ENCODE measurements around the gene GDPD2. TPM values are rescaled to one million over a fixed set of nuclear protein-coding genes. Genes with fewer than 3 reads are reported as not detected.

GDPD2 gene
- total RNA-seq, 1 donor from 2014 or later = 0.21 TPM

DNA sequence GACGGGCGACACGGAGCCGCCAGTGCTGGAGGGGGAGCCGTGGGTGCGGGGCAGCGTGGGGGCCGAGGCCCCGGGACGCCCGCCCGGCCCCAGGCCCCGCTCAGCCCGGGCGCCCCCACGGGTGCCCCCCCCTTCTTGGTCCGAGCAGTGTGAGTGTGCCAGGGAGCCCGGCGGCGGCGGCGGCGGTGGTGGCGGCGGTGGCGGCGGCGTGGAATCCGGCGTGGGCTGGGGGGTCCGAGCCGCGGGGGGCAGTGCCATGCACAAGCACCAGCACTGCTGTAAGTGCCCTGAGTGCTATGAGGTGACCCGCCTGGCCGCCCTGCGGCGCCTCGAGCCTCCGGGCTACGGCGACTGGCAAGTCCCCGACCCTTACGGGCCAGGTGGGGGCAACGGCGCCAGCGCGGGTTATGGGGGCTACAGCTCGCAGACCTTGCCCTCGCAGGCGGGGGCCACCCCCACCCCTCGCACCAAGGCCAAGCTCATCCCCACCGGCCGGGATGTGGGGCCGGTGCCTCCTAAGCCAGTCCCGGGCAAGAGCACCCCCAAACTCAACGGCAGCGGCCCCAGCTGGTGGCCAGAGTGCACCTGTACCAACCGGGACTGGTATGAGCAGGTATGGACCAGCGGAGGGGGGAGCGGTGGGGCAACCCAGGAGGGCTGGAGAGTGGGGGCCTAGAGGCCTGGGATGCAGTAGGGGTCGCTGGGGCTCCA lies 22.0 kb downstream of the GDPD2 start:
- DNase-seq (ENCODE audit: low spot score) = no peak
- no peak overlapping the region for H3K4me3 Mint-ChIP-seq (ENCODE audit: low read depth)
- no peak overlapping the region for H3K27ac Mint-ChIP-seq
- H3K36me3 Mint-ChIP-seq (ENCODE audit: low read depth) = no peaks in the 10 kb centered on the region
- peaks cover 3% of the 10 kb centered on the region for H3K4me1 Mint-ChIP-seq (ENCODE audit: low read depth)
- intact Hi-C loops (cut with micrococcal nuclease) = no loop called here
- H3K9me3 Mint-ChIP-seq = no peaks in the 10 kb centered on the region
- H3K27me3 Mint-ChIP-seq (ENCODE audit: low read depth) = peaks cover 50% of the 10 kb centered on the region

DNA sequence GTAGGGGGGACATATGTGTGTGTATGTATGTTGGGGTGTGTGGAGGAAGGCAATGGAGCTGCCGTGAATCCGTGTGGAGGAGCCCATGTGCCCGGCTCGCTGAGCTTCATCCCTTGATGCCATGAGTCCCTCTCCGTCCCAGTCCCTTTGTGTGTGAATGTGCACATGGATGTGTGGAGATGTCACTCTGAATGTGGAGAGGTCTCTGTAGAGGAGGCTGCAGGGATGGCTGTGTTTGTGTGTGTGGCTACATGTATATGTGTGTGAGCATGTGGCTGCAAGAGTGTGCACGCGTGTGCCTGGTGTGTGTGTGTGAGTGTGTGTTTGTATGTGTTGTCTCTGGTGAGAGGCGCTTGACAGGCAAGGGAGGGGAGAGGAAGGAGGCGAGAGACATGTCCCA lies 22.8 kb downstream of the GDPD2 start:
- Mint-ChIP-seq H3K9me3 (no peaks in the 10 kb centered on the region), H3K27me3 (ENCODE audit: low read depth) (peaks cover 48% of the 10 kb centered on the region), H3K4me3 (ENCODE audit: low read depth) (peak overlapping the region; percentile 38), H3K36me3 (ENCODE audit: low read depth) (no peaks in the 10 kb centered on the region), H3K27ac (no peak overlapping the region), H3K4me1 (ENCODE audit: low read depth) (peaks cover 3% of the 10 kb centered on the region)
- intact Hi-C loops (cut with micrococcal nuclease) = no loop called here
- DNase-seq (ENCODE audit: low spot score) = no peak

GRCh38 chrX:70446380-70447350 lies 23.6 kb downstream of the GDPD2 start:
- Mint-ChIP-seq H3K4me3 (ENCODE audit: low read depth) (no peak overlapping the region), H3K9me3 (no peaks in the 10 kb centered on the region), H3K27ac (no peak overlapping the region), H3K36me3 (ENCODE audit: low read depth) (no peaks in the 10 kb centered on the region), H3K4me1 (ENCODE audit: low read depth) (peaks cover 3% of the 10 kb centered on the region), H3K27me3 (ENCODE audit: low read depth) (peaks cover 42% of the 10 kb centered on the region)
- DNase-seq (ENCODE audit: low spot score) = no peak
- intact Hi-C loops (cut with micrococcal nuclease) = no loop called here

- DNase-seq (ENCODE audit: low spot score) = no peak
- Mint-ChIP-seq H3K36me3 (ENCODE audit: low read depth) (peaks cover 4% of the 10 kb centered on the region), H3K4me3 (ENCODE audit: low read depth) (no peak overlapping the region), H3K27me3 (ENCODE audit: low read depth) (peaks cover 17% of the 10 kb centered on the region), H3K27ac (no peak overlapping the region), H3K4me1 (ENCODE audit: low read depth) (peaks cover 18% of the 10 kb centered on the region), H3K9me3 (no peaks in the 10 kb centered on the region)
- intact Hi-C loops (cut with micrococcal nuclease) = no loop called here
Measured at GRCh38 chrX:70449457-70449966, 26.4 kb downstream of the GDPD2 start.

- H3K4me3 Mint-ChIP-seq (ENCODE audit: low read depth) = peak overlapping the region; percentile 88
- peaks cover 2% of the 10 kb centered on the region for H3K27me3 Mint-ChIP-seq (ENCODE audit: low read depth)
- H3K4me1 Mint-ChIP-seq (ENCODE audit: low read depth) = peaks cover 29% of the 10 kb centered on the region
- H3K36me3 Mint-ChIP-seq (ENCODE audit: low read depth) = peaks cover 13% of the 10 kb centered on the region
- intact Hi-C loops (cut with micrococcal nuclease) = loop anchor here (2.0 to 10.0 kb wide), 2 partner anchors 103 to 303 kb away; no protein-coding TSS in a partner anchor
- H3K27ac Mint-ChIP-seq = peak overlapping the region; percentile 86
- no peaks in the 10 kb centered on the region for H3K9me3 Mint-ChIP-seq
- DNase-seq (ENCODE audit: low spot score) = peak; percentile 30
Measured at GRCh38 chrX:70452143-70452733, 29.1 kb downstream of the GDPD2 start.

DNA sequence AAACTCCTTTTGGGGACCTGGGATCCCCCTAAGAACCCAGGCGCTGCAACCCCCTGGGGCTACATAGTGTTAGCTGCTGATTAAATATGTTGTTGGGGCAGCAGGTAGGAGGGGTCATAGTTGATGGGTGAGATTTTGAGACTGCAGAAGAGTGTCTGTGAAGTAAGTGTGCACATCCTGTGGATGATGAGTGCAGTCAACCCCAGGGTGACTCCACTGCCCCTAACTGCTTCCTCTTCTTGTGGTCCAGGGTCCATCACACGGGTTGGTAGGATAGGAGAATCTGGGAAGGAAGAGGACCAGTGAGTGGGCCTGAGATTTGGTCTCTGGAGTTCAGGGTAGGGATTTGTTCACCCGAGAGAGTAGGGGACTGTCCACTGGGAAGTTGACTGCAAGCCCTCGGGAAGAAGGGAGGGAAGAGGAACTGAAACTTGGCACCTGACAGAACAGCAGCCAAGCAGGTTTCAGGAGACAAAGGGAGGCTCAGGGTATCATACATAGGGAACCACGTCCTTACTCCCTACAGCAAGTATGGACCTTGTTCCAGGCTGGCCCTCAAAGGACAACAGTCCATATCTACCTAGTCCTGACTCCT lies 30.0 kb downstream of the GDPD2 start:
- Mint-ChIP-seq H3K9me3 (no peaks in the 10 kb centered on the region), H3K36me3 (ENCODE audit: low read depth) (peaks cover 14% of the 10 kb centered on the region), H3K4me3 (ENCODE audit: low read depth) (peak overlapping the region; percentile 70), H3K27me3 (ENCODE audit: low read depth) (peaks cover 2% of the 10 kb centered on the region), H3K4me1 (ENCODE audit: low read depth) (peaks cover 29% of the 10 kb centered on the region), H3K27ac (peak overlapping the region; percentile 47)
- no peak for DNase-seq (ENCODE audit: low spot score)
- intact Hi-C loops (cut with micrococcal nuclease) = loop anchor here (2.0 to 10.0 kb wide), 2 partner anchors 102 to 302 kb away; no protein-coding TSS in a partner anchor

GRCh38 chrX:70454441-70455365 lies 31.6 kb downstream of the GDPD2 start:
- peaks cover 29% of the 10 kb centered on the region for H3K4me1 Mint-ChIP-seq (ENCODE audit: low read depth)
- peaks cover 14% of the 10 kb centered on the region for H3K36me3 Mint-ChIP-seq (ENCODE audit: low read depth)
- H3K27ac Mint-ChIP-seq = peak overlapping the region; percentile 93
- no peaks in the 10 kb centered on the region for H3K9me3 Mint-ChIP-seq
- peak overlapping the region; percentile 89 for H3K4me3 Mint-ChIP-seq (ENCODE audit: low read depth)
- intact Hi-C loops (cut with micrococcal nuclease) = loop anchor here (1.0 to 10.0 kb wide), 3 partner anchors 210 to 300 kb away; no protein-coding TSS in a partner anchor
- peak; percentile 61 for DNase-seq (ENCODE audit: low spot score)
- no peaks in the 10 kb centered on the region for H3K27me3 Mint-ChIP-seq (ENCODE audit: low read depth)

GRCh38 chrX:70455366-70456202 lies 32.5 kb downstream of the GDPD2 start:
- Mint-ChIP-seq H3K36me3 (ENCODE audit: low read depth) (peaks cover 18% of the 10 kb centered on the region), H3K27ac (peak overlapping the region; percentile 93), H3K27me3 (ENCODE audit: low read depth) (no peaks in the 10 kb centered on the region), H3K4me3 (ENCODE audit: low read depth) (peak overlapping the region; percentile 89), H3K9me3 (no peaks in the 10 kb centered on the region), H3K4me1 (ENCODE audit: low read depth) (peaks cover 29% of the 10 kb centered on the region)
- intact Hi-C loops (cut with micrococcal nuclease) = loop anchor here (1.0 to 10.0 kb wide), 4 partner anchors 53 to 299 kb away; no protein-coding TSS in a partner anchor
- DNase-seq (ENCODE audit: low spot score) = no peak

- DNase-seq (ENCODE audit: low spot score) = no peak
- H3K4me1 Mint-ChIP-seq (ENCODE audit: low read depth) = peaks cover 30% of the 10 kb centered on the region
- peaks cover 25% of the 10 kb centered on the region for H3K36me3 Mint-ChIP-seq (ENCODE audit: low read depth)
- H3K27ac Mint-ChIP-seq = peak overlapping the region; percentile 93
- no peaks in the 10 kb centered on the region for H3K9me3 Mint-ChIP-seq
- intact Hi-C loops (cut with micrococcal nuclease) = loop anchor here (2.0 to 10.0 kb wide), 3 partner anchors 53 to 299 kb away; no protein-coding TSS in a partner anchor
- no peaks in the 10 kb centered on the region for H3K27me3 Mint-ChIP-seq (ENCODE audit: low read depth)
- H3K4me3 Mint-ChIP-seq (ENCODE audit: low read depth) = peak overlapping the region; percentile 89
Measured at GRCh38 chrX:70456256-70456655, 33.1 kb downstream of the GDPD2 start.

DNA sequence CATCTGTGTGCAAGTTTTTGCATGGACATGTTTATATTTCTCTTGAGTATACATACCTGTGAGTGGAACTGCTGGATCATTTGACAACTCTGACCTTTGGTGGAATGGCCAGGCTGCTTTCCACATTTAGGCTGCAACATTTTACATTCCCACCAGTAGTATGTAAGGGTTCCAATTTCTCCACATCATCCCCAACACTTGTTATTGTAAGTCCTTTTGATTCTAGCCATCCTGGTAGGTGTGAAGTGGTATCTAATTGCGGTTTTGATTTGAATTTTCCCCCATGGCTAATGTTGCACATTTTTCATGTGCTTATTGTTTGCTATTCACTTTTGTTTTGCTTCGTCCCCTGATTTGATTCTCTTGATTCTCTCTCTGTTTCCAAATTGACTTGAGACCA lies 37.9 kb downstream of the GDPD2 start:
- Mint-ChIP-seq H3K4me3 (ENCODE audit: low read depth) (no peak overlapping the region), H3K27ac (peak overlapping the region; percentile 52), H3K4me1 (ENCODE audit: low read depth) (peaks cover 11% of the 10 kb centered on the region), H3K27me3 (ENCODE audit: low read depth) (no peaks in the 10 kb centered on the region), H3K36me3 (ENCODE audit: low read depth) (peaks cover 25% of the 10 kb centered on the region), H3K9me3 (no peaks in the 10 kb centered on the region)
- DNase-seq (ENCODE audit: low spot score) = no peak
- intact Hi-C loops (cut with micrococcal nuclease) = no loop called here

DNA sequence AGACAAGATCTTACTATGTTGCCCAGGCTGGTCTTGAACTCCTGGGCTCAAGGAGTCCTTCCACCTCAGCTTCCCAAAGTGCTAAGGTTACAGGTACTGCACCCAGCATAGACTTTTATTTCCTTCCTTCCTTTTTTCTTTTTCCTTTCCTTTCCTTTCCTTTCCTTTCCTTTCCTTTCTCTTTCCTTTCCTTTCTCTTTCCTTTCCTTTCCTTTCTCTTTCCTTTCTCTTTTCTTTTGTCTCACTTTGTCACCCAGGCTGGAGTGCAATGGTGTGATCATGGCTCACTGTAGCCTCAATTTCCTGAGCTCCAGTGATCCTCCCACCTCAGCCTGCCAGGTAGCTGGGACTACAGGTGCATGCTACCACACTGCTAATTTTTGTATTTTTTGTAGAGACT lies 40.9 kb downstream of the GDPD2 start:
- peaks cover 20% of the 10 kb centered on the region for H3K36me3 Mint-ChIP-seq (ENCODE audit: low read depth)
- peaks cover 2% of the 10 kb centered on the region for H3K4me1 Mint-ChIP-seq (ENCODE audit: low read depth)
- DNase-seq (ENCODE audit: low spot score) = no peak
- no peak overlapping the region for H3K4me3 Mint-ChIP-seq (ENCODE audit: low read depth)
- no peaks in the 10 kb centered on the region for H3K27me3 Mint-ChIP-seq (ENCODE audit: low read depth)
- intact Hi-C loops (cut with micrococcal nuclease) = no loop called here
- no peaks in the 10 kb centered on the region for H3K9me3 Mint-ChIP-seq
- H3K27ac Mint-ChIP-seq = no peak overlapping the region
